Activated CD8-positive, alpha-beta memory T cell treated with anti-CD3 and anti-CD28 coated beads for 48 hours (primary cell): Measurements from ENCODE around the gene MORN1.

Experiments
- DNase-seq, 3 experiments: peaks; one replicate each; pipeline ENCODE4 v3.0.0-alpha.2; 2020; ENCODE audit warnings: low read depth in 2 of 3, low spot score in 2 of 3

Gene MORN1

DNA sequence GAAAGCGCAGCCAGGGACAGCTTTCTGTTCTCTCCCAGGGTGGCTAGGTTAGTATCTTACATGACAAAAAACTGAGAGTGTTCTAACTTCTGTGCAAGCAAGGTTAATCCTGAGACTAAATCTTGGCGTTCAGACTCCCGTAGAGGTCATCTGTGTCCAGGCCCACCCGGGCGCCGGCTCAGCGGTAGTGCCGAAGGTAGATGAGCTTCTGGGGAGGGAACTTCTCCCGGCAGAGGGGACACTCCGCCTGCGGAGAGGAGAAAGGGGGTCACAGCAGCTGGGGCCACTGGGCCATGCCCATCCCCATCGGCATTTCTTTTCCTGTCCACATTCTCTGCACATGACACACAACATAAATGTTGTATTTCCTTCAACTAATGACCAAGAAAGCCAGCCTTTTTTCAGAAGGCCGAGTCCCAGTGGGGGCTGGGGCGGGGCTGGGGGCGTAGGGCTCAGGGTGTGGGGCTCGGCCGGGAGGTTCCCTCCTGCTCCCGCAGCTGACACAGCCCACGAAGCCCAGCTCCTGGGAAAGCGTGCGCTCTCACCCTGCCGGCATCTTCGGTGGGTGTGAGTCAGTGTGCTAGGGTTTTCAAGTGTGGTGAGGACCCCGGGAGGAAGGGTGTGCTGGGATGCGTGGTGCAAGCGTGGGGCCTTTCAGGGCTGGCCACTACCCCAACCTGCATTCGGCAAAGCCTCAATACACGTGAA lies 14.4 kb upstream of the MORN1 start:
- no peak for DNase-seq

DNA sequence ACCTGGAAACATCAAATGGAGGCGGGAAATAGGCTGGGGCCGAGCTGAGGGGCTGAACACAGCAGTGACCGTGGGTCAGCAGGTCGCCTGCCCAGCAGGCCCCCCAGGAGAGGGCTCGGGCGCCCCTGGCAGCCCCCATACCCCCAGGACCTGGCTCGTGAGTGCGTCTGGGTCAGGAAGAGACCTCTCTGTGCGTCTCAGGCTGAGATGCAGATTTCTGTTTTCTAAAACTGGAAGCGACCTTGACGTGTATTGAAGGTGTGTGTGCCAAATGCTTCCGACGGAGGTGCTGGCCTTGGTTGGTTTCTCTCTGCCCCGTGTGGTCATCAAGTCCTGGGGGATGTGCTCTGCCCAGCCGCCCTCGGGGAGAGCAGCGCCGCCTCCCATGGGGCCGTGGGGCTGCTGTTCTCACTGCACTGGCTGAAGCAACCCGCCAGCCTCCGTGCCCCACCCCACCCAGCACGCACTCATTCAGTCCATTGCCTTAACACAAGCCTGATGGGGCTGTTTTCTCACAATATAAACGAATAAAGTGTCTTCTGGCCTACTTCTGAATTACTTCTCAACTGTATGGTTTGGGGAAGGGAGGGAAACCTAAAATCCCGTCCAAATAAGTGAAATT lies 13.6 kb upstream of the MORN1 start:
- no peak for DNase-seq

DNA sequence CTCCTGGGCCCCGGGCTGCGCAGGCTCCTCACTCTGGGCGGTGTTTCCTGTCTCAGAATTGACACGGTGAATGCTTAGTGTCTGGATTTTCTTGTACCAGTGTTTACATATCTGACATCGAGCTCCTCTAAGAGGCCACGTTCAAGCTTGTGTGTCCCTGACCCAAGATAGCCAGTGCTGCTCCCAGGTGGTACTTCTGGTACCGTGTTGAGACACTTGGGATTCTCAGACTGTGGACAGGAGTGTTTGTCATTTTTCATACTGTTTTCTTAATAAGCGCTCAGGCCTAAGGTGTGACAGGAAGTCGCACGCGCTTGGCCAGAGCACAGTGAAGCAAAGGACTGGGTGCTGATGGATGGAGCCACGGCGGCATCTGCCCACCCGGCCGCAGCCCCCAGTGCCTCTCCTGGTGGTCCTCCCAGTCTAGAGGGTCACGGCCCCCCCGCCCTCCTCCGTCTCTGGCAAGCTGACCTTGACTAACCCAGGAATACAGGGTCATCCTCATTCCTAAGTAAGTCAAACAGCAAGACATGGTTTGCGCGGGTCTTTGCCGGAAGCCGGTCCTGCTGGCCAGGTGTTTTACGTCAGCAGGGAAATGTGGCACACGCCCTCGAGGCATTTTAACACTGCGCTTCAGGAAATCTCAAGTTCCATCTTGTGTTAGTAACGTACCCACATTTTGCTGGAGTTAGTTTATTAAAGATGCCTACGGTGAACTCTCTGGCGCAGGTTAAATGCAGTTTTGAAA lies 13.0 kb upstream of the MORN1 start:
- DNase-seq: no peak

DNA sequence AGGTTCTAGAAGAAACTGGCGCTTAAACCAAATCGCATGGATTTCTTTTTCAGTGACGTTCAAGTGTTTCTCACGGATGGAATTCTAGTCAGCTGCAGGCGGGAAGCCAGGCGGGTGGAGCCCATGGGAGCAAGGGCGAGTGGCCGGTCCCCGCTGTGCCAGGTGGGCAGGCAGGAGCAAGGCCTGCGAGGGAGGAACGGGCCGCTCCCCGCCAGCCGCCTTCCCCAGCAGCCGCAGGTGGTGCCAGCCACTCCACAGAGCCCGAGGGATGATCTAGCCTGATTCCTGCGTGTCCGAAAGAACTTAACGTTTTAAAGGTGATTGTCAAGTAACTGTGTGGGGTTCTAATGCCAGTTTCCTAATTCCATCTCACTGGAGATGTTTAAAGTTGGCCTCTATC lies 11.9 kb upstream of the MORN1 start:
- no peak for DNase-seq

DNA sequence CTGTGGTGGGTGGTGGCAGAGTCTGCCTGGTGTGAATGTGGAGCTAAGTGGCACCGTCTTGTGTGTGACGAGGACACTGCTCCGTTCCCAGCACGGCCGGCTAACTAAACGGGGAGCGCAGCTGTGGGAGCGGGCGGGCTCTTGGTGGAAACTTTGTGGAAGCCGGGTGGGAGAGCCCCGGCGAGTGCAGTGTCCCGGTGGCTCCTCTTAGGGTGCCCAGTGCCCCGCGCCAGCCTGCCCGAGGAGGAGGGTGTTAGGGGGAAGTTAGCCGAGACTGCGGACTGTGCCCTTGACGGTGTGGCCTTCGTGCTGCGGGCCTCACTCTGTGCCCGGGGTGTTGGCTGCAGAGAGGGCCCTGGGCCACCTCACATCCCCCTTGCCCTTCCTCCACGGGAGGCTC lies 11.1 kb upstream of the MORN1 start:
- no peak for DNase-seq

DNA sequence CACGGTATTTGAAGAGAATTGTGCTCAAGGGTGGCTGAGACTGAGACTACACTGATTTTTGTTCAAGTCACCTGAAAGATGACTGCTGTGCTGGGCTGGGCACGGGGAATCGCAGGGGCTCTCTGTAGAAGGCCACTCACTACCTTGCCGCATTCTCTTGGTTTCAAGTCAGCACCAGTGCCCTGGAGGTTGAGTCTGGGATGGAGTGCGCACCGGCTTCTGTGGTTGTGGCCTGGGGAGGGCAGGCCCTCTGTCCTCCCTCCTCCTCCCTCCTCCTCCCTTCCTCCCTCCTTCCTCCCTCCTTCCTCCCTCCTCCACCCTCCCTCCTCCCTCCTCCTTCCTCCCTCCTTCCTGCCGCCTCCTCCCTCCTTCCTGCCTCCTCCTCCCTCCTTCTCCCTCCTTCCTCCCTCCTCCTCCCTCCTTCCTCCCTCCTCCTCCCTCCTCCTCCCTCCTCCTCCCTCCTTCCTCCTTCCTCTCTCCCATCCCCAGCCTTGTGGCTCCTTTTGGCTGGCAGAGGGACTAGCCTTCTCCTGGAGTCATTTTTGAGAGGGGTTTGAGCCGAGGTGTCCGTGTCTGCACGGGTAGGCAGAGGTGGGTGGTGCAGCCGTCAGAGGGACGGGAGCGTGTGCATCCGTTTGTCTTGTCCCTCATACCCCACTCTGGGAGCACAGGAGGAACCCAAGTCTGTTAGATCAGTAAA lies 9.7 kb upstream of the MORN1 start:
- no peak for DNase-seq

DNA sequence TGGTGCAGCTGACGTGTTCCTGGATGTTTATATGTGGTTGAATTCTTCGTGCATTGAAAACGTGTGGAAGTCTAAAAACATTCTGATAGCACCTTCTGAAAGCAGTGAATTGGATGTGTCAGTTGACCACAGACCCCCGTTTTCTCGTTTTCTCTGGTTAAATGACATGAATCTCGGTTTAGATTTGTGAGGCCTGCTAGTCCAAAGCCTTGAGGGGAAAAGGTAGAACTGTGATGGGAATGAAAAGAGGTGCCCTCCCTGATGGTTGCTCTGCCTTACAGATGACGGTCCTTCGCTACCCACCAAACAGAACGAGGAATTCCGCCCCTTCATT lies 9.2 kb upstream of the MORN1 start:
- no peak for DNase-seq

DNA sequence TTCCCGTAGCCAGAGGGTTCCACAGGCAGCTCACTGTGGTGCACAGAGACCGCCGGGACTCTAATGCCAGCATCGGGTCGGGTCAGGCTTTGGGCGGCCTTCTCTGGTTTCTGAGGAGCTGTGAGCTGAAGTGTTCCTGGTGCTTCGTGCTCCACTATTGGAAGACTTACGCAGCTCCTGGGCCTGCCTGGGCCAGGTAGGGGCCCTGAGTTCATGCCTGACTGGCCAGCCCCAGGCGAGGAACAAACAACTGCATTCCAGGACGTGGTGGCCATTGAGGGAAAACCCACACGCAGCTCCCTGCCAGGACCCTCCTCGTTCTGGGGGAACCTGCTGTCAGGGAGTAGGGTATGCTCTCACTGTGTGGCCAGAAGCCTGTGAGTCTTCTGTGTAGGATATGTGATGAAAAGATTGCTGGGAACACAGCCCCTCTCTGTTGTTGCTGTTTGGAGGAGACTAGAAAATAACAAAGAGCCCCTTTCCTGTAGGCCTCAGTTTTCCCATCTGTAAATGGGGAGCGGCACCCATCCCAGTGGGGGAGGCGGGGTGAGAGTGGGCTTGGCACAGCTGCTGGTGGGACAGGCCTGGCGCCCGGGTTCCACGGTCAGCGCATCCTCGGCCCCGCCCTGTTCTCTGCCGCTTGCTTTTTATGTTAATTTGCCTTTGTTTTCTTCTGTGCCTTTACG lies 8.7 kb upstream of the MORN1 start:
- no peak for DNase-seq

DNA sequence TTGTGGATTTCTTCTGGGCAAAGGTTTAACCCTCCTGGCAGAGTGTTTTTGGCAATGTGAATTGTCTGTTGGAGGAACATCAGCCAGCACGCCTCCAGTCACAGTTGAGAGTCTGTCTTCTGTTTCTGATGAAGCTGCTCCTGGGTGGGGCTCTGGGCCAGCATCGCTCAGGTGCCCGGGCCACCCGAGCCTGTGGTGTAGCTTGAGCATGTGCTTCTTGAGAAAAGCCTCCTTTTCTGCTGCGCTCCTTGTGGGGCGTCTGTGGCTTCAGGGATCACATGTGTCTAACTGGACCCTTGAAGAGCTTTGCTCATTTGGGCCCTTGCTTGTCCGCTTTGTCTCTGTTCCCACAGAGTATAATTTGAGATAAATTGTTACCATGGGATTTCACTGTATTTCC lies 7.5 kb upstream of the MORN1 start:
- DNase-seq: no peak

DNA sequence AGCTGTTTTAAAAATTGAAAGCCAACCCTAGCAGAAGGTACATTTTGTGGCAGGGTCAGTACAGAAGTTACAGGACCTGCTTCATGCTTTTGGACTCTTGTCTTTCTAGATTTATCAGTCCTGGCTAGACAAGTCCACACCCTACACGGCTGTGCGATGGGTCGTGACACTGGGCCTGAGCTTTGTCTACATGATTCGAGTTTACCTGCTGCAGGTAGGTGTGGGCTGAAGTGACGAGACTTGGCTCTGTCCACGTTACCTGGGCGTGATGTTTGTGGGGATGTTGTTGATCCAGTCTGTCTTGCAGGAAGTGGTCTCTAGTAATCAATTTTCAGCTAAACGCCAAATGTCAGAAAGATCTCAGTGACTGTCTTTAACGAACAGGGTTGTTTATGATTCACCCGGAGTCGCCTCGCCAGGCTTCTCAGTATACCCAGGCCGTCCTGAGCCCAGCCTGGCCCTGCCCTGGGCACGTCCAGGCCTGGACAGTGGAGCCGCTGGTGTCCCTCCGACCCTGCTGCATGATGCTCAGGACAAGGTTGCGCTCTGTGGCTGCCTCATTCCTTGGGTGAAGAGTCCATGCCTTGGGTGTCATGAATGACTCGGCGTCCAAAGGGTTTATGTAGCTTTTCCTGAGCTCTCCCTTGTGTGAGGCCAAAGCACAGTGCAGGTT lies 5.8 kb upstream of the MORN1 start:
- DNase-seq: no peak

DNA sequence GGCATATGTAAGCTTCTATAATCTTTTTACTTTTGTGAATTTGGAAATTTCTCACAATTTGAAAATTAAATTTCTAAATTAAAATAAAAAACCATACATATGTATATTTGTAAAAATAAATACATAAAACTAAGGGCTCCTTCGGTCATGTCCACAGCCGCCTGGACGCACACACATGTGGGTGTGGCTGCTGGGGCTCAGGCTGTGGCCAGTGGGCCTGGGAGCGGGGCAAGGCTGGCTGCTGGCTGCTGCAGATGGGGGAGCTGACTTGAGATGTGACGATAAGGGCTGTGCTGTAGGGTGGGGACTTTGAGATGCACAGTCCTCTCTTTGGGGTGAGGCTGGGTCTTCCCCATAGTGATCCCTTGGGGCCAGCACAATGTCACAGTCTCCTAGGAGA lies 5.1 kb upstream of the MORN1 start:
- DNase-seq: no peak

DNA sequence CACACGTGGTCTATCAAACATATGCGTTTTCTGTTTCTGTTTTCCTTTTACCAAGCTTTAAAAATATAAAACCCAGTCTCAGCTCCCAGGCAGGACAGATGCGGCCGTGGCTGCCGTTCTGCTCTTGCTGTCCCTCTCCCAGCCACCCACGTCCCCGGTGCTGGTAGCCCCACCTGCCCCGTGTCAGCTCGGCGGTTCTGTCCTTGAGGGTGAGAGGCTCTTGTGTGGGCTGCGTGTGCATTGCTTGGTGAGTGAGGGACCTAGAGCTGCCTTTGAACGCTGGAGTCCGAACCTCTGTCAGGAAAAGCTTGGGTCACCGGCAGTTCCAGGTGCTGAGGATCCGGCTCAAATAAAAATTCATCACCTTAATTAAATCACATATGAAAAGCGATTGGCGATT lies 4.7 kb upstream of the MORN1 start:
- DNase-seq: no peak

DNA sequence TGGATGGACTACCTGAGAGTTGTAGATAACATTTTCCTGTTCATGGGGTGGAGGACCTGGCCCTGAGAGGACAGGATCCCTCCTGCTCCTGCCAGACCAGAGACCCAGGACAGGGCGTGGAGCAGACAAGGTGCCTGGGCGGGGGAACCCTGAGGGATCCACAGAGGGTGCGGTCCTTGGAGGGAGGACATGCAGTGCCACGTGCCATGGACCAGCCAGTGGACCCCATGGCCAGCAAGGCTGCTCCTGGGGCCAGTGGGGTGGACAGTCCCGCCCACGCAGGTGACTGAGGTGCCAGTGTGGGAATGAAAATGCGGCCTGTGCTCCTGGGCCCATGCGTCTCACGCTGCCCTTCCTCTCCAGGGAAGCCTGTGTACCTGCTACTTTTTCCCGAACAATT lies 3.9 kb upstream of the MORN1 start:
- DNase-seq: no peak

DNA sequence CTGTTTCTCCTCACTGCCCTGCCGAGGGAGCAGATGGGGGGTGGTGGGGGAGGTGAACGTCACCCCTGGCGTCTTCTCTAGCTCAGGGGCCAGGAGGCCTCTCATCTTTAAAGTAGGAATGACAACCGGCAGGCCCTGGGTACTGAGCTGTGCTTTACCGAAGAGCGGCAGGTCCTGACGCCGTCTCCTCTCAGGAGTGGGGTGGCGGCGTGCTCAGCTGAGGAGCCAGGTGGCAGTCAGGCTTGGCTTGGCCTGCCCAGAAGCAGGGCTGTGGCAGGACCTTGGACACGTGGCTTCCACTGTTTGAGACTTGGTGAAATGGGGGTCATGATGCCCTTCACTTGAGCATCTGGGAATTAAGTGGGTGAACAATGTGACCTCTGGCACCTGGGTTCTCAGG lies 3.4 kb upstream of the MORN1 start:
- DNase-seq: no peak

DNA sequence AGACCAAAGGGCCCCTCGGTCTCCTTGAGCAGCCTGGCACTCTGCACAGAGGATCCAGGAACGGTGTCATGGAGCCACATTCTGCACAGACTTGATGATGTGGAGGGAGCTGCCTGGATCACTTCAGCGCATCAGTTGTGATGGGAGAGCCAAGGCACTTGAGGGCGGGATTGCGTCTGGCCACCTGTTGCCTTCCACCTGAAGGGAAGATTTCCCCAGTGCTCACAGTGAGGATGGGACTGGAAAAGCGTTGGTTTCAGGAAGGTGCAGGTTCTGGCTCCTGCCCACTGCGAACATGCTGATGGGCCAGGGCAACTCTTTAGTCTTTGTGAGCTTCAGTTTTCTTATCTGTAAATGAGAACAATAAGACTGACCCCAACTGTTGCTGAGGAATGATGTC lies 2.9 kb upstream of the MORN1 start:
- no peak for DNase-seq

DNA sequence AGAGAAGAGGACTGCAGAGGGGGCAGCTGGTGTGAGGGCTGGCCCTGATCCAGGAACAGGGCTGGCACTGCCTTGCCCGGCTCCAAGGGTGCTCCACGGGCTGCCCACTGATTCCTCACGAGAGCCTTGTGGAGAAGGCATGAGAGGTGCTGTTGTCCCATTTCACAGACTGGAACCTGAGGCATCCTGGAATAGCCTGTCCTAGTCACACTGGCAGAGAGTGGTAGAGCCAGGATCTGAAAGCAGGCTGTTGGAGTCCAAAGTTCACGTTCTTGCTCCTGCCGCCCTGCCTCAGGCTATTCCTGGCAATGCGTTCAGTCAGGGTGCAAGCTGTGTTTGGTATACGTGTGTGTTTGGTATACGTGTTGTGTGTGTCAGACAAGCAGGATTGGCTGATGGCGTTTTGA lies 2.1 kb upstream of the MORN1 start:
- no peak for DNase-seq

DNA sequence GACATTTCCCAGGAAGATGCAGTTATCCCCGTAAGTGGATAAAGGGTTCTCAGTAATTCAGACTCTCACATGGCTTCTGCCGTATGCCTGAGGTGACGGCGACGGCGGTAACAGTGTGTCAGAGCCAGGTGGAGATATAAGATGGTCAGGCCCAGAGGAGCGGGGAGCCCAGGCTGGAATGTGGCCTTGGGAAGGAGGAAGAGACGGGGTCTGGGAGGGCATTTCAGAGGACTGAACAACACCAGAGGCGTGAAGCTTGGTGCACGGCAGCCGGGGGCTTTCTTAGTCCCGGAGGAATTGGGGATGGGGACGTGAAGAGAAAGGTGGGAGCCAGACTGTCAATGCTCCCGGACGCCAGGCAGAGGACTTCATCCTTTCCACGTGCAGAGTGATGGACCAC lies 1.3 kb upstream of the MORN1 start:
- DNase-seq: no peak

DNA sequence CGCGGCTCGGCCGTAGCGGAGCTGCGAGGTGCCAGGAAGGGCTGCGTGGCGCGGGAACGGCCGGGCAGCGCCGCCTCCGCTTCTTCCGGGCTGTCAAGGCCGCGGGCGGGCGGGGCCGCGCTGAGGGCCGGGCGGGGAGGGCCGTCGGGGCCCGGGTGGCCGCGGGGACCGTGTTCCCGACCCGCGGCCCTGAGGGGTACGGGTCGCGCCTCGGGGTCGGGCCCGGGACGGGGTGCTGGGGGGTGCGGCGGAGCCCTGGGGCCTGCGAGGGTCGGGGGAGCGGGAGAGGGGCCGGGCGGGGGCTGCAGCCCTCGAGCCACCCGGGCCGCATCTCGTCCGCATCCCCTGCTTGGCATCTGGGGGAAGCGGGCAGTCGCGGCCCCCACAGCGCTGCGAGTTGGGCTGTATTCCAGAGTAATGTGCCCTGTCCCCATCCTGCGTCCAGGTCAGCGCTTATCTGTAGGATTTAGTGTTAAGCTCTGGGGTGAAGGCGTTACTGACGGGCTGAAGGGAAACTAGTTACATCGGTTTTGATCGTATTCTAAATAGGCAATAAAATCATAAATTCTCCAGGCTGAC lies 666 bp upstream of the MORN1 start:
- no peak for DNase-seq

DNA sequence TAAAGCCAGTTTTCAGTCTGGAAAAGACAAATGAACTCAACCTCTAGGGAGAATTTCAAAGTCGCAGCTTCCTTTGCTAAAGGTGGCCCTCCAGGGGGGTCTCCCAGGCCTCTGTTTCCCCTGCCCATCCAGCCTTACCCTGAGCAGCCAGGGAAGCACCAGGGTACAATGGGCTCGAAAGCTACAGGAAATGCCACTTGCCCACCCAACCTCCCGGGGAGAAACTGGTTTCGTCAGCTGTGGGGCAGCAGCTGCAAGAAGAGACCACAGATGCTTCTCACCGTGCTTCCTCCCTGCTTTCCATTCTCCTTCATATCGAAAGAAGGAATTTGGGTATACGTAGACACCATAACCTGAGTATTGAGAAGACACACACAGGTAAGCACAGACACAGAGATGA lies 1.7 kb downstream of the MORN1 start:
- DNase-seq: no peak

DNA sequence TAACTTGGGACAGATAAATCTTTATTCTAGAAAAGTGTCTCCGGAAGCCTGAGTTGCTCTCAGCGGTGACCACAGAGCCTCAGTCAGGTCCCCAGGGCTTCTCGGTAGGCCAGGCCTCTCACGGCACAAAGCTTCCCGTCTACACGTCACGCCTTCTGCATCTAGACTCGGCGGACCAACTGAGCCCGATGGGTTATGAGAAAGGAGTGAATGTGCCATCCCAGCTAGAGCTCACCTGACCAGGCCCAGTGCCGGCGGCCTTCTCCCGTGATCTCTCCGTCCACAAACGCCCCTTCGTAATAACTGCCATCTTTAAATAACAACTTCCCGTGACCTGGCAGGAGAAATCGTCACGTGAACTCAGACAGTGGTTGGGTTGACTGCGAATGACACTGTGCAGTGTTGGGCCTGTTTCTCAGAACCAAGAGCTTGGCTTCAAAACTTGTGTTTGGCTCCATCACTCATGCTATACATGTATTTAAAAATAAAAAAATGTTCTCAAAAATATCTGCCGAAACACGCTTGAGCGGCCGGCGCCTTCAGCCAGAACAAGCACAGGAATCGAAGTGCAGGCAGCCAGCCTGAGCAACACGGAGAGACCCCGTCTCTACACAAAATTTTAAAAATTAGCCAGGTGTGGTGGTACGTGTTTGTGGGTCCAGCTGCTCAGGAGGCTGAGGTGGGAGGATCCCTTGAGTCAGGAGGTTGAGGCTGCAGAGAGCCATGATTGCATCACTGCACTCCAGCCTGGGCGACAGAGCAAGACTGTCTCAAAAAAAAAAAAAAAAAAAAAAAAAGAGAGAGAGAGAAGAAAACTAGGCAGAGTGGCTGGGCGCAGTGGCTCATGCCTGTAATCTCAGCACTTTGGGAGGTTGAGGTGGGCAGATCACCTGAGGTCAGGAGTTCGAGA lies 3.1 kb downstream of the MORN1 start:
- no peak for DNase-seq
